HuH-7.5 (cell line): ENCODE results near the gene ZBTB20.

Experiments used
- DNase-seq: peaks from one replicate; pipeline ENCODE4 v3.0.0; 2011; ENCODE audit warnings: low spot score

Gene ZBTB20

GRCh38 chr3:114374433-114374990 lies 772.6 kb downstream of the ZBTB20 start:
- no peak for DNase-seq

GRCh38 chr3:114370537-114371174 lies 776.4 kb downstream of the ZBTB20 start:
- no peak for DNase-seq

GRCh38 chr3:114365909-114366308 lies 781.2 kb downstream of the ZBTB20 start:
- DNase-seq = no peak

- DNase-seq = no peak
These were observed 782.1 kb downstream of the ZBTB20 start for GRCh38 chr3:114364806-114365654.

- no peak for DNase-seq
These were observed 783.4 kb downstream of the ZBTB20 start for GRCh38 chr3:114363554-114364202.

GRCh38 chr3:114362815-114363214 lies 784.3 kb downstream of the ZBTB20 start:
- no peak for DNase-seq

- DNase-seq = no peak
These were observed 785.7 kb downstream of the ZBTB20 start for GRCh38 chr3:114361391-114361790.

- no peak for DNase-seq
These were observed 790.6 kb downstream of the ZBTB20 start for GRCh38 chr3:114356525-114356924.

- no peak for DNase-seq
These were observed 791.0 kb downstream of the ZBTB20 start for GRCh38 chr3:114356066-114356465.

GRCh38 chr3:114355653-114356052 lies 791.4 kb downstream of the ZBTB20 start:
- DNase-seq = no peak

GRCh38 chr3:114351822-114352145 lies 795.3 kb downstream of the ZBTB20 start:
- DNase-seq = no peak

- DNase-seq = no peak
These were observed 795.8 kb downstream of the ZBTB20 start for GRCh38 chr3:114351123-114351821.

- DNase-seq = no peak
These were observed 796.4 kb downstream of the ZBTB20 start for GRCh38 chr3:114350690-114351089.

GRCh38 chr3:114350271-114350670 lies 796.8 kb downstream of the ZBTB20 start:
- no peak for DNase-seq

- DNase-seq = no peak
These were observed 802.6 kb downstream of the ZBTB20 start for GRCh38 chr3:114344492-114344891.

- DNase-seq = no peak
These were observed 808.3 kb downstream of the ZBTB20 start for GRCh38 chr3:114338651-114339357.

- no peak for DNase-seq
These were observed 810.2 kb downstream of the ZBTB20 start for GRCh38 chr3:114336857-114337256.

- DNase-seq = no peak
These were observed 810.9 kb downstream of the ZBTB20 start for GRCh38 chr3:114336122-114336697.

- no peak for DNase-seq
These were observed 813.2 kb downstream of the ZBTB20 start for GRCh38 chr3:114333923-114334240.

- DNase-seq = no peak
These were observed 813.7 kb downstream of the ZBTB20 start for GRCh38 chr3:114333180-114333922.
